H1 (cell line): ENCODE measurements around the gene LRP1-AS. TPM values are rescaled to one million over a fixed set of nuclear protein-coding genes. Genes with fewer than 3 reads are reported as not detected.

ENCODE experiments used
- ASH2L ChIP-seq: fragments of 200-600, 300-600 bp; sonication (generic); IDR thresholded peaks from one replicate; pipeline ENCODE4 v1.7.1; 2017; ENCODE audit warnings: low read length
- ATF3 ChIP-seq: IDR thresholded peaks from 2 replicates; pipeline ENCODE4 v1.6.1; 2011; ENCODE audit warnings: low read depth, mild to moderate bottlenecking, low read length; ENCODE audit not compliant: insufficient read depth
- BACH1 ChIP-seq: IDR thresholded peaks from 2 replicates; pipeline ENCODE4 v1.6.1; 2012; ENCODE audit warnings: low read length, improper control_type of control experiment
- POLR2A ChIP-seq, 2 experiments: IDR thresholded peaks; 1 replicate in 1 of 2; 2 replicates in 1 of 2; pipeline ENCODE4 v1.6.1; 2011; ENCODE audit warnings: low read depth in 2 of 2, low read length in 2 of 2, mild to moderate bottlenecking in 2 of 2; ENCODE audit errors: control extremely low read depth in 1 of 2
- RBBP5 ChIP-seq: IDR thresholded peaks from 2 replicates; pipeline ENCODE4 v1.7.1; 2012; ENCODE audit warnings: low read depth, mild to moderate bottlenecking, inconsistent platforms, low read length, moderate library complexity, borderline replicate concordance
- SAP30 ChIP-seq: fragments of 300-600 bp; sonication (generic); IDR thresholded peaks from 2 replicates; pipeline ENCODE4 v1.7.1; 2012; ENCODE audit warnings: low read length, moderate library complexity, mild to moderate bottlenecking, inconsistent platforms; ENCODE audit not compliant: insufficient read depth, insufficient replicate concordance
- polyA plus RNA-seq, 7 experiments: library from polyadenylated mRNA; depleted of rRNA in 3 of 7; stranded (reverse) in 5 of 7; unstranded in 2 of 7; fragments of >200 nt in 5 of 7; fragments of 200-250 nt in 2 of 7; gene quantifications; 1 replicate in 5 of 7; 2 replicates in 1 of 7; 4 replicates in 1 of 7; pipeline versions ENCODE4 v1.2.1 to v1.2.3, GENCODE V29; 2011 to 2013; ENCODE audit warnings: missing spikeins in 2 of 7, mixed read lengths in 2 of 7
- total RNA-seq: library from RNA; stranded (reverse); fragmentation: NEBNext Ultra II Directional; extraction: Animal tissue kit (Norgen Biotek cat#: 25700); gene quantifications from 2 replicates; pipeline ENCODE4 v1.2.1, GENCODE V29; 2021
- TF ChIP-seq, protein P1 (sequence below): fragments of 300-600 bp; sonication (generic); IDR thresholded peaks from 2 replicates; pipeline ENCODE4 v1.7.1; 2012; ENCODE audit warnings: low read length, moderate library complexity, mild to moderate bottlenecking, inconsistent platforms; ENCODE audit not compliant: insufficient replicate concordance
- TF ChIP-seq, protein P2 (sequence below): IDR thresholded peaks from 2 replicates; pipeline ENCODE4 v1.6.1; 2012; ENCODE audit warnings: inconsistent platforms

LRP1-AS gene
- total and polyA plus RNA-seq, 2 of the 8 experiments (the other 6 are each of a cell fraction or from before 2014, with no cell fraction given), result not detected

- TF ChIP-seq, protein P1, sequence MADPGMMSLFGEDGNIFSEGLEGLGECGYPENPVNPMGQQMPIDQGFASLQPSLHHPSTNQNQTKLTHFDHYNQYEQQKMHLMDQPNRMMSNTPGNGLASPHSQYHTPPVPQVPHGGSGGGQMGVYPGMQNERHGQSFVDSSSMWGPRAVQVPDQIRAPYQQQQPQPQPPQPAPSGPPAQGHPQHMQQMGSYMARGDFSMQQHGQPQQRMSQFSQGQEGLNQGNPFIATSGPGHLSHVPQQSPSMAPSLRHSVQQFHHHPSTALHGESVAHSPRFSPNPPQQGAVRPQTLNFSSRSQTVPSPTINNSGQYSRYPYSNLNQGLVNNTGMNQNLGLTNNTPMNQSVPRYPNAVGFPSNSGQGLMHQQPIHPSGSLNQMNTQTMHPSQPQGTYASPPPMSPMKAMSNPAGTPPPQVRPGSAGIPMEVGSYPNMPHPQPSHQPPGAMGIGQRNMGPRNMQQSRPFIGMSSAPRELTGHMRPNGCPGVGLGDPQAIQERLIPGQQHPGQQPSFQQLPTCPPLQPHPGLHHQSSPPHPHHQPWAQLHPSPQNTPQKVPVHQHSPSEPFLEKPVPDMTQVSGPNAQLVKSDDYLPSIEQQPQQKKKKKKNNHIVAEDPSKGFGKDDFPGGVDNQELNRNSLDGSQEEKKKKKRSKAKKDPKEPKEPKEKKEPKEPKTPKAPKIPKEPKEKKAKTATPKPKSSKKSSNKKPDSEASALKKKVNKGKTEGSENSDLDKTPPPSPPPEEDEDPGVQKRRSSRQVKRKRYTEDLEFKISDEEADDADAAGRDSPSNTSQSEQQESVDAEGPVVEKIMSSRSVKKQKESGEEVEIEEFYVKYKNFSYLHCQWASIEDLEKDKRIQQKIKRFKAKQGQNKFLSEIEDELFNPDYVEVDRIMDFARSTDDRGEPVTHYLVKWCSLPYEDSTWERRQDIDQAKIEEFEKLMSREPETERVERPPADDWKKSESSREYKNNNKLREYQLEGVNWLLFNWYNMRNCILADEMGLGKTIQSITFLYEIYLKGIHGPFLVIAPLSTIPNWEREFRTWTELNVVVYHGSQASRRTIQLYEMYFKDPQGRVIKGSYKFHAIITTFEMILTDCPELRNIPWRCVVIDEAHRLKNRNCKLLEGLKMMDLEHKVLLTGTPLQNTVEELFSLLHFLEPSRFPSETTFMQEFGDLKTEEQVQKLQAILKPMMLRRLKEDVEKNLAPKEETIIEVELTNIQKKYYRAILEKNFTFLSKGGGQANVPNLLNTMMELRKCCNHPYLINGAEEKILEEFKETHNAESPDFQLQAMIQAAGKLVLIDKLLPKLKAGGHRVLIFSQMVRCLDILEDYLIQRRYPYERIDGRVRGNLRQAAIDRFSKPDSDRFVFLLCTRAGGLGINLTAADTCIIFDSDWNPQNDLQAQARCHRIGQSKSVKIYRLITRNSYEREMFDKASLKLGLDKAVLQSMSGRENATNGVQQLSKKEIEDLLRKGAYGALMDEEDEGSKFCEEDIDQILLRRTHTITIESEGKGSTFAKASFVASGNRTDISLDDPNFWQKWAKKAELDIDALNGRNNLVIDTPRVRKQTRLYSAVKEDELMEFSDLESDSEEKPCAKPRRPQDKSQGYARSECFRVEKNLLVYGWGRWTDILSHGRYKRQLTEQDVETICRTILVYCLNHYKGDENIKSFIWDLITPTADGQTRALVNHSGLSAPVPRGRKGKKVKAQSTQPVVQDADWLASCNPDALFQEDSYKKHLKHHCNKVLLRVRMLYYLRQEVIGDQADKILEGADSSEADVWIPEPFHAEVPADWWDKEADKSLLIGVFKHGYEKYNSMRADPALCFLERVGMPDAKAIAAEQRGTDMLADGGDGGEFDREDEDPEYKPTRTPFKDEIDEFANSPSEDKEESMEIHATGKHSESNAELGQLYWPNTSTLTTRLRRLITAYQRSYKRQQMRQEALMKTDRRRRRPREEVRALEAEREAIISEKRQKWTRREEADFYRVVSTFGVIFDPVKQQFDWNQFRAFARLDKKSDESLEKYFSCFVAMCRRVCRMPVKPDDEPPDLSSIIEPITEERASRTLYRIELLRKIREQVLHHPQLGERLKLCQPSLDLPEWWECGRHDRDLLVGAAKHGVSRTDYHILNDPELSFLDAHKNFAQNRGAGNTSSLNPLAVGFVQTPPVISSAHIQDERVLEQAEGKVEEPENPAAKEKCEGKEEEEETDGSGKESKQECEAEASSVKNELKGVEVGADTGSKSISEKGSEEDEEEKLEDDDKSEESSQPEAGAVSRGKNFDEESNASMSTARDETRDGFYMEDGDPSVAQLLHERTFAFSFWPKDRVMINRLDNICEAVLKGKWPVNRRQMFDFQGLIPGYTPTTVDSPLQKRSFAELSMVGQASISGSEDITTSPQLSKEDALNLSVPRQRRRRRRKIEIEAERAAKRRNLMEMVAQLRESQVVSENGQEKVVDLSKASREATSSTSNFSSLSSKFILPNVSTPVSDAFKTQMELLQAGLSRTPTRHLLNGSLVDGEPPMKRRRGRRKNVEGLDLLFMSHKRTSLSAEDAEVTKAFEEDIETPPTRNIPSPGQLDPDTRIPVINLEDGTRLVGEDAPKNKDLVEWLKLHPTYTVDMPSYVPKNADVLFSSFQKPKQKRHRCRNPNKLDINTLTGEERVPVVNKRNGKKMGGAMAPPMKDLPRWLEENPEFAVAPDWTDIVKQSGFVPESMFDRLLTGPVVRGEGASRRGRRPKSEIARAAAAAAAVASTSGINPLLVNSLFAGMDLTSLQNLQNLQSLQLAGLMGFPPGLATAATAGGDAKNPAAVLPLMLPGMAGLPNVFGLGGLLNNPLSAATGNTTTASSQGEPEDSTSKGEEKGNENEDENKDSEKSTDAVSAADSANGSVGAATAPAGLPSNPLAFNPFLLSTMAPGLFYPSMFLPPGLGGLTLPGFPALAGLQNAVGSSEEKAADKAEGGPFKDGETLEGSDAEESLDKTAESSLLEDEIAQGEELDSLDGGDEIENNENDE, result no peak
- no peak for TF ChIP-seq BACH1
- TF ChIP-seq POLR2A (IDR thresholded peaks at IDR 0.05; ENCODE audit: control extremely low read depth in 1 of 2, low read depth in 2 of 2, low read length in 2 of 2), result no peak
- no peak for TF ChIP-seq ASH2L
- TF ChIP-seq, protein P2, sequence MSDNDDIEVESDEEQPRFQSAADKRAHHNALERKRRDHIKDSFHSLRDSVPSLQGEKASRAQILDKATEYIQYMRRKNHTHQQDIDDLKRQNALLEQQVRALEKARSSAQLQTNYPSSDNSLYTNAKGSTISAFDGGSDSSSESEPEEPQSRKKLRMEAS, result no peak
- no peak for TF ChIP-seq ATF3
- TF ChIP-seq SAP30, result no peak
- TF ChIP-seq RBBP5, result no peak
- TF ChIP-seq, all 59 proteins: peak for 0
Measured at GRCh38 chr12:57190821-57191220, 43.4 kb upstream of the LRP1-AS start (continued).
